Activated CD4-positive, alpha-beta memory T cell treated with anti-CD3 and anti-CD28 coated beads for 36 hours (primary cell): ENCODE results near the gene TEX14. TPM values are rescaled to one million over a fixed set of nuclear protein-coding genes. Genes with fewer than 3 reads are reported as not detected.
"Not testable (repeated sequence)": the region's sequence is repeated elsewhere in the genome, so short reads cannot be mapped to it uniquely, and the experiment has no call there.

ENCODE experiments used
- CTCF ChIA-PET: fragments of 350-600 bp; sonication (Branson Sonifier 250); formaldehyde crosslinking; loops from one replicate; lab custom pipeline; 2021; ENCODE audit warnings: antibody characterized with exemption, inconsistent platforms; lab: Charles Lee
- POLR2A ChIA-PET: fragments of 350-600 bp; sonication (Branson Sonifier 250); formaldehyde crosslinking; loops from one replicate; lab custom pipeline; 2021; ENCODE audit warnings: antibody characterized with exemption; lab: Charles Lee
- DNase-seq: peaks from one replicate; pipeline ENCODE4 v3.0.0-alpha.2; 2020
- H3K27ac Mint-ChIP-seq: one replicate; pipeline ENCODE4 v1.8.0; 2021; ENCODE audit warnings: mixed read lengths
- H3K27me3 Mint-ChIP-seq: one replicate; pipeline ENCODE4 v1.8.0; 2021; ENCODE audit warnings: mixed read lengths
- H3K36me3 Mint-ChIP-seq: one replicate; pipeline ENCODE4 v1.8.0; 2021; ENCODE audit warnings: mixed read lengths
- H3K4me1 Mint-ChIP-seq: one replicate; pipeline ENCODE4 v1.8.0; 2021; ENCODE audit warnings: low read depth, mixed read lengths
- H3K4me3 Mint-ChIP-seq: one replicate; pipeline ENCODE4 v1.8.0; 2021; ENCODE audit warnings: mild to moderate bottlenecking, mixed read lengths
- H3K9me3 Mint-ChIP-seq: one replicate; pipeline ENCODE4 v1.8.0; 2021; ENCODE audit warnings: mixed read lengths
- intact Hi-C: fragments of 100-400 bp; cut with micrococcal nuclease; formaldehyde crosslinking; loops from one replicate; pipeline ENCODE4 v1.15.1; 2023
- total RNA-seq, 2 experiments: library from RNA; stranded (reverse); gene quantifications; one replicate each; pipeline ENCODE4 v1.2.3, GENCODE V29; 2021

TEX14 gene
- total RNA-seq, 2 experiments from 2014 or later: 0.14 to 0.17 TPM

DNA sequence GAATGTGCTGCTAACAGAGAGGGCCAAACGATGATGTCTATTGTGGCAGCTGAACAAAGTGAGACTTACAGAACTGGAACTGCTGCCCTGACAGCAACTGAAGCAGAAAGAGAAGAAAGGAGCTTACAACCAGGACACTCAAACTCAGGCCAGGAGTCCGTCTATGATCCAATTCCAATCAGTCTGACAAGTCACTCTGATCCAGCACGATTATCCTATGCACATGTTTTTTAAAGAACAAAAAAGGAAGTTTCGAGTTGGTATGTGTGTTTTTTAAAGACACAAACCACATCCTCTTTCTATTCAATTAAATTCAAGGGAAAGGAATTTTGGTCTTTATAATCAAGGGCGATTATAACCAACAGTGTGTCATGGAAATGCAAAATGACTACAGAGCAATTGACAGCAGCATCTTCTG is 135.0 kb downstream of the TEX14 start:
- H3K36me3 Mint-ChIP-seq: no peaks in the 10 kb centered on the region
- no peak for DNase-seq
- H3K9me3 Mint-ChIP-seq: no peaks in the 10 kb centered on the region
- ChIA-PET CTCF (interaction anchor here (1.1 kb wide), 1 partner anchor 21 kb away, joined by 5 read pairs; no protein-coding TSS in a partner anchor), POLR2A (no interaction called here)
- H3K4me3 Mint-ChIP-seq: no peak overlapping the region
- no peak overlapping the region for H3K27ac Mint-ChIP-seq
- H3K4me1 Mint-ChIP-seq: peaks cover 5% of the 10 kb centered on the region
- H3K27me3 Mint-ChIP-seq: no peaks in the 10 kb centered on the region
- intact Hi-C loops: no loop called here

GRCh38 chr17:58555109-58555508 is 136.7 kb downstream of the TEX14 start:
- H3K9me3 Mint-ChIP-seq, CTCF ChIA-PET, H3K27ac Mint-ChIP-seq, H3K36me3 Mint-ChIP-seq, H3K4me1 Mint-ChIP-seq, POLR2A ChIA-PET, intact Hi-C loops, DNase-seq, H3K27me3 Mint-ChIP-seq, H3K4me3 Mint-ChIP-seq: not testable (repeated sequence)

GRCh38 chr17:58541249-58541648 is 150.6 kb downstream of the TEX14 start:
- Mint-ChIP-seq H3K4me3 (no peak overlapping the region), H3K4me1 (no peaks in the 10 kb centered on the region), H3K36me3 (no peaks in the 10 kb centered on the region), H3K9me3 (no peaks in the 10 kb centered on the region), H3K27me3 (no peaks in the 10 kb centered on the region), H3K27ac (no peak overlapping the region)
- ChIA-PET POLR2A (interaction anchor here (1.0 kb wide), 1 partner anchor 13 kb away, joined by 3 read pairs; no protein-coding TSS in a partner anchor), CTCF (interaction anchor here (1.4 to 2.2 kb wide), 2 partner anchors 9 to 22 kb away, joined by 5 to 7 read pairs; no protein-coding TSS in a partner anchor)
- DNase-seq: no peak
- intact Hi-C loops: no loop called here

DNA sequence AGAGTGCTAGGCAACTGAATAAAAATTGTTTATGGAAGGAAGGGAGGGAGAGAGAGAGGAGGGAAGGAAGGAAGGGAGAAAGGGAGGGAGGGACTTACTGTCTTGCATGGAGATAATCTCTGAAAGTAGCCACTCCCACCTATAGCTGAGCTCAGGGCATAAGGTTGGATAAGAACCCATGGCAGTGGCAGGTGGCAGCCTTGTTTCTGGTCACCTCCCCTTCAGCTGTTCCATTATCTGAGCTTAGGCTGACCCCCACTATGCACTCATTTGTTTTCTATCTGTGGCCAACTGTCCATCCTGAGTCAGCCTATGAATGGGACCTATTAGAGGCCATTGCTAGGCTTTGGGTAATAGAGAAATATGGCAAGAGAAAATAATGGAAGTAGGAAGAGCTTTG is 152.1 kb downstream of the TEX14 start:
- DNase-seq: no peak
- H3K4me3 Mint-ChIP-seq: no peak overlapping the region
- peaks cover 5% of the 10 kb centered on the region for H3K27me3 Mint-ChIP-seq
- H3K4me1 Mint-ChIP-seq: no peaks in the 10 kb centered on the region
- ChIA-PET CTCF (no interaction called here), POLR2A (no interaction called here)
- no peaks in the 10 kb centered on the region for H3K9me3 Mint-ChIP-seq
- no peaks in the 10 kb centered on the region for H3K36me3 Mint-ChIP-seq
- no peak overlapping the region for H3K27ac Mint-ChIP-seq
- intact Hi-C loops: no loop called here

GRCh38 chr17:58538811-58539409 is 152.9 kb downstream of the TEX14 start:
- Mint-ChIP-seq H3K27ac (no peak overlapping the region), H3K27me3 (peaks cover 9% of the 10 kb centered on the region), H3K4me3 (no peak overlapping the region), H3K9me3 (no peaks in the 10 kb centered on the region), H3K36me3 (no peaks in the 10 kb centered on the region), H3K4me1 (no peaks in the 10 kb centered on the region)
- CTCF ChIA-PET: no interaction called here
- intact Hi-C loops: no loop called here
- no peak for DNase-seq
- POLR2A ChIA-PET: no interaction called here

DNA sequence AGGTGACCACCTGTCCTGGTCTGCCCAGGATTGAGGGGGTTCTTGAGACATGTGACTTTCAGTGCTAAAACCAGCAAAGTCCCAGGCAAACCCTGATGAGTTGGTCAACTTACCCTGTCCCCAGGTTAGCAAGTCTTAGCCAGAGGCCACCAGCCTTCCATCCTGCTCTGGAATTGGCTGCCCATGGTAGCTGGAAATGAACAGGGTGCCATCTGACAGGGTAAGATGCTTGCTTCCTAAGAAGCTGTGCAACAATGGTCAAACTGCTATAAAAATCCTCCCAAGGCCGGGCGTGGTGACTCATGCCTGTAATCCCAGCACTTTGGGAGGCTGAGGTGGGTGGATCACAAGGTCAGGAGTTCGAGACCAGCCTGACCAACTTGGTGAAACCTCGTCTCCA is 154.6 kb downstream of the TEX14 start:
- Mint-ChIP-seq H3K27me3 (peaks cover 11% of the 10 kb centered on the region), H3K27ac (no peak overlapping the region), H3K4me3 (no peak overlapping the region), H3K9me3 (no peaks in the 10 kb centered on the region), H3K4me1 (peaks cover under 1% of the 10 kb centered on the region), H3K36me3 (no peaks in the 10 kb centered on the region)
- CTCF ChIA-PET: interaction anchor here (1.1 kb wide), 1 partner anchor 10 kb away, joined by 3 read pairs; no protein-coding TSS in a partner anchor
- intact Hi-C loops: no loop called here
- no peak for DNase-seq
- POLR2A ChIA-PET: interaction anchor here (1.1 kb wide), 1 partner anchor 95 kb away, joined by 3 read pairs; no protein-coding TSS in a partner anchor

GRCh38 chr17:58536542-58536941 is 155.3 kb downstream of the TEX14 start:
- no peak overlapping the region for H3K27ac Mint-ChIP-seq
- no peak overlapping the region for H3K4me3 Mint-ChIP-seq
- ChIA-PET CTCF (no interaction called here), POLR2A (interaction anchor here (1.1 to 1.5 kb wide), 2 partner anchors 69 to 96 kb away, joined by 3 read pairs; no protein-coding TSS in a partner anchor)
- H3K27me3 Mint-ChIP-seq: peaks cover 11% of the 10 kb centered on the region
- intact Hi-C loops: no loop called here
- no peak for DNase-seq
- H3K4me1 Mint-ChIP-seq: peaks cover 3% of the 10 kb centered on the region
- H3K9me3 Mint-ChIP-seq: no peaks in the 10 kb centered on the region
- no peaks in the 10 kb centered on the region for H3K36me3 Mint-ChIP-seq

- no peak for DNase-seq
- Mint-ChIP-seq H3K27me3 (peaks cover 11% of the 10 kb centered on the region), H3K4me3 (no peak overlapping the region), H3K27ac (no peak overlapping the region), H3K9me3 (no peaks in the 10 kb centered on the region), H3K36me3 (no peaks in the 10 kb centered on the region), H3K4me1 (peaks cover 3% of the 10 kb centered on the region)
- CTCF ChIA-PET: interaction anchor here (0.7 kb wide), 1 partner anchor 752 kb away, joined by 3 read pairs; no protein-coding TSS in a partner anchor
- intact Hi-C loops: no loop called here
- POLR2A ChIA-PET: interaction anchor here (1.5 kb wide), 1 partner anchor 70 kb away, joined by 3 read pairs; no protein-coding TSS in a partner anchor
These were observed 156.4 kb downstream of the TEX14 start for GRCh38 chr17:58535431-58535830.

GRCh38 chr17:58534901-58535421 is 156.9 kb downstream of the TEX14 start:
- no peaks in the 10 kb centered on the region for H3K36me3 Mint-ChIP-seq
- no peak for DNase-seq
- no peak overlapping the region for H3K4me3 Mint-ChIP-seq
- ChIA-PET POLR2A (interaction anchor here (1.5 kb wide), 1 partner anchor 71 kb away, joined by 3 read pairs; no protein-coding TSS in a partner anchor), CTCF (interaction anchor here (0.7 to 1.4 kb wide), 2 partner anchors 15 to 752 kb away, joined by 3 to 5 read pairs; no protein-coding TSS in a partner anchor)
- H3K4me1 Mint-ChIP-seq: peaks cover 3% of the 10 kb centered on the region
- H3K27me3 Mint-ChIP-seq: peaks cover 11% of the 10 kb centered on the region
- intact Hi-C loops: no loop called here
- H3K9me3 Mint-ChIP-seq: no peaks in the 10 kb centered on the region
- H3K27ac Mint-ChIP-seq: no peak overlapping the region

DNA sequence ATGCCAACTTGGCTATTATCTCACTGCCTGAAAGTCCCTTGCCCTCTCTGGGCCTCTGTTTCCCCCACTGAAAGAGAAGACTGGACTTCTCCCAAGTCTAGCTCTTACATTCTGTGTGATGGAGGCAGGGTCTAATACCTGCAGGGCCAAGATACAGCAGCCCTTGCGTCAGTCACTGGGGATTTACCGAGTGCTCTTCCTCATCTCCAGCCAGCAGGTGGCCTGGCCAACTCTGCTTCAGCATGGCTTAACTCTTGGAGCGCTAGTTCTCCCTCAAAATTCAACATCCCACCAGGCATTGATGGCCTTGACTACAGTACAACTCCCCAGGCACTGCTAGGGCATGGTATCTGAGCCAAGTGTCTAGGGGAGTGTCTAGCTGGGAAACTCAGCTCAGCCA is 157.5 kb downstream of the TEX14 start:
- Mint-ChIP-seq H3K27ac (no peak overlapping the region), H3K36me3 (no peaks in the 10 kb centered on the region), H3K9me3 (no peaks in the 10 kb centered on the region), H3K4me1 (peaks cover 3% of the 10 kb centered on the region), H3K27me3 (peaks cover 11% of the 10 kb centered on the region), H3K4me3 (no peak overlapping the region)
- intact Hi-C loops: no loop called here
- CTCF ChIA-PET: interaction anchor here (1.0 to 1.4 kb wide), 2 partner anchors 15 to 54 kb away, joined by 5 to 6 read pairs; no protein-coding TSS in a partner anchor
- POLR2A ChIA-PET: interaction anchor here (3.8 kb wide), 1 partner anchor 97 kb away, joined by 22 read pairs; no protein-coding TSS in a partner anchor
- DNase-seq: no peak

GRCh38 chr17:58533616-58534188 is 158.1 kb downstream of the TEX14 start:
- ChIA-PET POLR2A (interaction anchor here (3.8 kb wide), 1 partner anchor 98 kb away, joined by 22 read pairs; no protein-coding TSS in a partner anchor), CTCF (interaction anchor here (1.0 to 1.4 kb wide), 2 partner anchors 14 to 55 kb away, joined by 5 to 6 read pairs; no protein-coding TSS in a partner anchor)
- no peak overlapping the region for H3K4me3 Mint-ChIP-seq
- DNase-seq: no peak
- no peak overlapping the region for H3K27ac Mint-ChIP-seq
- peaks cover 3% of the 10 kb centered on the region for H3K4me1 Mint-ChIP-seq
- no peaks in the 10 kb centered on the region for H3K9me3 Mint-ChIP-seq
- intact Hi-C loops: no loop called here
- no peaks in the 10 kb centered on the region for H3K36me3 Mint-ChIP-seq
- peaks cover 11% of the 10 kb centered on the region for H3K27me3 Mint-ChIP-seq

DNA sequence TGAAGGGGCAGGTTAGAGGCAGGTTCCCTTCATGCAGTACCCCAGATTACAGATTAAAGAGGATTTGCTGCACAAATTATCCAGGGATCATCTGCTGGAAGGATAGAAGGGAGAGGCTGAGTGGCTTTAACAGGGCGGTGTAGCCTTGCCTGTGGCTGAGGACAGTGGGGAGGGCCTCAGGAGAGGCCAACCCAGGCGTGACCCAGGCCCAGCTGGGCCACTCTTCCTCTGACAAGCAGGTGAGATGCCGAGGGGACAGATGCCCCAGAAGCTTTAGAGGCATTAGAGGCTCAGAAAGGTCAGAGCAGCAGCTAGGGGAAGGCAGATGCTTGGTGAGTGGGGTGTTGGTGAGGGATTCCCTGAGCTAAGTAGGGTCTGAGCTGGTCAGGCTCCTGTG is 159.3 kb downstream of the TEX14 start:
- ChIA-PET CTCF (interaction anchor here (1.6 kb wide), 1 partner anchor 10 kb away, joined by 7 read pairs; no protein-coding TSS in a partner anchor), POLR2A (interaction anchor here (3.8 kb wide), 1 partner anchor 99 kb away, joined by 22 read pairs; no protein-coding TSS in a partner anchor)
- no peak for DNase-seq
- H3K27me3 Mint-ChIP-seq: peaks cover 11% of the 10 kb centered on the region
- H3K4me1 Mint-ChIP-seq: peaks cover 3% of the 10 kb centered on the region
- intact Hi-C loops: no loop called here
- no peak overlapping the region for H3K27ac Mint-ChIP-seq
- no peaks in the 10 kb centered on the region for H3K36me3 Mint-ChIP-seq
- H3K4me3 Mint-ChIP-seq: no peak overlapping the region
- no peaks in the 10 kb centered on the region for H3K9me3 Mint-ChIP-seq
